Stimulated activated CD4-positive, alpha-beta T cell treated with anti-CD3 and anti-CD28 coated beads, TNF-alpha, amount 100 ng/mL, for 4 hours (primary cell): ENCODE results near the gene GPR82.
"Not testable (repeated sequence)": the region's sequence is repeated elsewhere in the genome, so short reads cannot be mapped to it uniquely, and the experiment has no call there.

Experiments
- DNase-seq, 3 experiments: peaks; one replicate each; pipeline ENCODE4 v3.0.0-alpha.2; 2020; ENCODE audit warnings: low read depth in 3 of 3

Gene GPR82

DNA sequence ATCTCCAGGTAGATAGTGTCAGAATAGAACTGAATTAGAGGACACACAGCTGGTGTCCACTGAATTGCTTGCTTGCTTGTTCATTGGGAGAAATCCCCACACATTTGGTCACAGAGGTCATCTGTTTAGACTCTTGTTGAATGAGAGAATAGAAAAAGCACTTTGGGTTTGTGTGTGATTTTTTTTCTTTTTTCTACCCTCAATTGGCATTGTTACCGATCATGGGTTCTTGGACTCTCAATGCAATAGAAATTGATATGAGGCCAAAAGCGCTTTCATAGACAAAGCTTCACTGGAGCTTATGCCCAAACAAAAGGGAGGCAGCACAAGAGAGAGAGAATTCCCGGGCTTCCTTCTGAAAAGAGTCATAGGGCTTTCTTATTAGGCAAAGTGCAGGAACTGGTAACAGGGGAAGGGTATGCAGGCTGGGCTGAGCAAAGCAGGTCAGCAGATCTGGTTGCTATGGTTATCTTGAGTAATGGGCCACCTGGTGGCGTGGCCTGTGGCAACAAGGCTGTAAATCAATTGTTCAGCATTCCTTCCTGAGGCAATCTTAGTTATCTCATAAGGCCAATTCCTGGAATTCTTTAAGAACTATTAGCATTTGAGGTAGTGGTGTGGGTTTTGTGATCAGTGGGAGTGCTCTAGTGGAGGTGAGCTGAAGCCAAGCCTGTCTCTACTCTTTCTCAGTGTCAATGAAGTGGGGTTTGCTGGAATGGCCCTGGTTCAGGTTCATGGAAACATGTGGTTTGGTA is 5.3 kb upstream of the GPR82 start:
- no peak for DNase-seq

DNA sequence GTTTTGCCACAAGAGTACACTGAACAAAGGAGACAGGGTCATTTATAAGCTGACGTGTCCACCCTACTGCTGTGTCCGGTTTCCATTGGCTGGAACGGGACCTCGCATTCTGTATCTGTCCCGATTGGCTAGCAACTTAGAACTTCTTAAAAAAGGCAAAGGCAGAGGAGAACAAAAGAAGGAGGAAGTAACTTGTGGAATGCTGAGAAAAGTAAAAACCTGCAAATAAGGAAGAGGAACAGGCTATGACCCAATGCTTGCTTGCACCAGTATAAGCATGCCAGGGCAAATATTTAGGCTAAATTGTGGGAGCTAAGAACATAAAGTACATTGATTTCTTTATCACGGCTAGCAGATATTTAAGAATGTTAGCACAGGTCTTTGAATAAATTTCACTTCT is 4.4 kb upstream of the GPR82 start:
- not testable (repeated sequence) for DNase-seq

DNA sequence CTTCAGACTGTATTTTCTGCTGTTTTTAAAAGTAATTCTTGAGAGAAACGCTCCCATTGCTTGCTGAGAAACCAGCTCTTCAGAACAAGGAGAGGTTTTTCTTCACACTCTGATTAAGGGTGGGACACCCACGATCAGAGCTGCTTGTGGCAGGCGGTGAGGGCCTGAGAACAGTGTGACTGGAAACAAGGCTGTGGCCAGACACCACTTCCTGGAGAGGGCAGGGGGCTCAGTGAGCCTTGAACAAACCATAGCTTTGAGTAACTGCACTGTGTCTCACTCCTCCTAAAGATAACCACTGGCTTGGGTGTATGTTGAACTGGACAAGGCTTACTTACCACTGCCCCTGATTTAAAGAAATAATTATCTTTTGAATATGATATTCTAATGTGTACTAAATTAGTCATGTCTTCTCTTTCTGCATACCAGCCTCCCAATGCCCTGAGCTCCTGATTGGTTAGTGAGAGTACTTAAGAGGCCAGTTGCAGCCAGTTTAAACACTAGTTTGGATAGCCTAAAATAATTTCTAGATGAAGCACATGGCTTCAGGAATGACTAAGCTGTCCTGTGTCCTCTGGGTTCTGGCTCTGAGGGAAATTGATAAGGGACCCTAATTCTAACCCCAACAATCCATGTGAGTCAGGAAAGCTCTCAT is 3.7 kb upstream of the GPR82 start:
- DNase-seq, result peak in 1 of 3 experiments; percentile 7

DNA sequence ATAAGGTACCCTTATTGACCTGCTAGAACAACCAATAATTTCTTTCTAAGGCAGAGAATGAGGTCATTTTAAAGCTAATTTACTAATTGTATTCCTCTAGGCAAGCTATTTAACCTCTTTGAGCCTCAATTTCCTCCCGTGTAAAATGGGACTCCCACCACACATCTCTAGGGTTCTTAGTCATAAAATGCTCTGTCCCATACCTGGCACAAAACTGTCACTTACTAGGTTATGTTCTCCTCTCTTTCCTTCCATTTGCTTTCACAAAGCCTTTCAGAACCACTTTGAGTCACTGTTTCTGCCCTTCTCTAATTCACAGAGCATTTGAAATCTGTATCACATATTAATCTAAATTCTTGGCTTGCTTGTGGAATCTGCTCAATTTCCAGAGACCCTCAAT is 2.4 kb upstream of the GPR82 start:
- DNase-seq, result no peak

DNA sequence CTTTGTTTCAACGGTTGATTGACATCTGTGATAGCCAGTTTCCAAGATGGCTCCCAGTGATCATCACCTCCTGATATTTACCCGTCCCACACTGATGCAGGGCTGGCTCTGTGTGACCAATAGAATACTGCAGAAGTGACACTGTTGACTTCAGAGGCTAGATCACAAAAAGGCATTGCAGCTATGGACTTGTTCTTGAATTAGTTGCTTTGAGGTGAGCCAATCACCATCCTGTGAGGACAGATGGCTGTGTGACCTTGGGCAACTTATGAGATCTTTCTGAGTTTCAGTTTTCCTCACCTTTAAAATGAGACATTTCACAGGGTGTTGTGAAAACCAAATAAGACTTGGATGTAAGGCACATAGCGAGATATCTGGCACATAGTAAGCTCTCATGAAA is 1.8 kb upstream of the GPR82 start:
- DNase-seq, result no peak

DNA sequence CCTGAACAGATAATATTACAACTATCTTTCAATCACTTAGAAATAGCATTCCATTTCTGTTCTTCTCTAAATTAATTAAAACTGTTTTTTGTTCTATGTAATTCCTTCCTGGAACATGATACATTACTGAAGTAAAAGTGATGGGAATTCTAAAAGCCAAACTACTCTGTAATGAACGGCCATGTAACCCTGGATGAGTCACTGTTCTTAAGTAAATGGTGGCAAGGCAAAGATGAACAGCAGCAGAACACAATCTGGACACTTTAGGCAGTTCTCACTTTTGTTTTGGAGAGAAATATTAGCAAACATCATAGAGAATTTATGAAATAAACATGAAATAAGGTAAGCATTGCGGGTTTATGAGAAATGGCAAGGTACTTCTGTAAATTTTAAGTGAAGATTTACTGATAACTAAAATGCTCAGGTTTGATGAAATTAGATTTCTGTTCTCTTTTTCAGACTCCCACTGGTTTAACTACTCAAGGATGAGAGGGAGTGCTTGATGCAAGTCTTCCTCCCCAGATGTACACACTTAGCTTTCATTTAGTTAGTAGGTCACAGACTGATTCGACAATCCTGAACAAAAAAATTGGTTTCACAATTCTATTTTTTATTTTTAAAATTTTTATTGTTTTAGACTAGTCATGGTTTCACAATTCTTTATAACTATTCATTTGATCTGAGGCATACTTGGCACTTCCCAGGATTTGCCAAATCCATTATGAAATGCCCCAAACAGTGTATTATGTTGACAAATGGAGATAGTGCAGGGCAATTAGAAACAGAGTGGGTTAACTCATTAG is 964 bp upstream of the GPR82 start:
- no peak for DNase-seq

DNA sequence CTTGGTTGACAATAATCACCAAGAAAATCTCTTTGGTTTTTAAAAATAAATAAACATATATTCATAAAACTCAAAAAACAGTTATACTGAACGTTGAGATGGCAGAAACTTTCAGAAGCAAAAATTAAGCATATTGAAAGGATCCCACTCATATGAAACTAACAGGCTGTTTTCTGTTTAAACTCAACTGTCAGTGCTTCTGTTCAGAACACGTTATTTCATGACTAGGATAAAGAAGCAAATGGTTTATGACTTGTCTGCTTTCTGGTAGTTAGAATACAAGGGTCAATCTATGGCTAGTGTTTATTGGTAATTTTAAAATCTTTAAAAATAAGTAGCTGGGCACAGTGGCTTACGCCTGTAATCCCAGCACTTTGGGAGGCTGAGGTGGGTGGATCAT is 4.1 kb downstream of the GPR82 start:
- DNase-seq, result no peak

DNA sequence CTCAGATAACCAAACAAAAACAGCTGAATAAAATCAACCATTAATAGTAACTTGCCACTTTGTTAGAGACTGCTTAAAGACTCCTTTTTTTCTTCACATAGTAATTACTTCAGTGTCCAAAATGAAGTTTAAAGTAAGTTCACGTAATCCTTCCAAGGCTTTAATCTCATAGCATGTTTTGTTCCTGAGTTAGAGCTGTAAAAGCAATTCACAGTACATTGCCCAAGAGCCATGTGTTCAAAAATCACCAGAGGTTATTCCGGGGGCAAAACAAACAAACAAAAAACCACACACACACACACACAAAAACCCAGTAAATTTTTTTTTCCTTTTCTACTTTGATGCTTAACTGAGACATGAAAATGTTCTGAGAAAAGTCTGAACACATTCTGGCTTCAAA is 6.1 kb downstream of the GPR82 start:
- DNase-seq, result no peak

DNA sequence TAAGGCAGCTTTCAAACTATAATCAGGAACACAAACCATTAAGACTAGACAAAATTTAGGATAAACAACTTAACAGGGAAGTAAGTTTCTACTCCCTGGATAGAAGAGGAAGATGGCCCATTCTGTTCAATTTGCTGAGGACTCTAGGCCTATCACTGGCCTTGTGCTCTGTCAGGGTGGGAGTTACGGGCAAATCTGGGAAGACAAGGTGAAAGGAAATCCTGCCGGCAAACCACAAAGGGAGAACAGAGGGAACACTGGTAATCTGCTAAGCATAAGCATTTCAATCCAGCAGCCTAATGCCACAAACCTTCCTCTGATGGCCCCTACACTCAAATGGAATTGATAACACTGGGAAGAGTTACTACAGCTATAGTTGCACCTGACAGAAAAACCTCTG is 8.3 kb downstream of the GPR82 start:
- no peak for DNase-seq

DNA sequence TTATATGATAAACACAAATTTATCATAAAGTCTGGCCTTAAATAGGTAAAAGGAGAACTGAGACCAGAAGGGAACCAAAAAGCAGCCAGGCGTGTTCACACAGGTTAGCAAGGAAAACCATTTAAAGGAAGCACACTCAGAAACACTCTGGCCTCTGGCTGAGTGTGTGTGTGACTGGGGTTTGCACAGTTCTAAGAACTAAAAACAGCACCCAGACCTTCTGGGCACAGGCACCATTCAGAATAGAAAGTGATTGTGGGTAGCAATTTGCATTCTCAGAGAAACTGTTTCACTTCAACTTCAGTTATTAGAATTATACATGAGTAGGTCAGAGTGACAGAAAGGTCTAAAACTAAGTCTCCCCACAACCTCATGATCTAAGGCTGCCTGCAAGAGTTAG is 10.0 kb downstream of the GPR82 start:
- no peak for DNase-seq

DNA sequence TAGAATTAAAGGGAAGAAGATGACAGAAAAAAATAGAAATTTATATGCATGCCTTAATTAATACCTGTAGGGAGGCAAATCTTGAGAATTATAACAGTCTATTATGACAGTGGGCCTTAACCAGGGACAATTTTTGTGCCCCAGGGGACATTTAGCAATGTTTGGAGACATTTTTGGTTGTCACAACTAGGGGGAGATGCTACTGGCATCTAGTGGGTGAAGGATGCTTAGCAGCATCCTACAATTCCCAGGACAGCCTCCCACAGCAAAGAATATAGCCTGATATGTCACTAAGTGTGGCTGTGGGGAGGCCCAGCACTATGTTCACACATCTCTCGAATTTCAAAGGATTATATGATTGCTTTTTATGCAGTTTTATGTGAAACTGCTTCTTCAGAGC is 10.5 kb downstream of the GPR82 start:
- no peak for DNase-seq

DNA sequence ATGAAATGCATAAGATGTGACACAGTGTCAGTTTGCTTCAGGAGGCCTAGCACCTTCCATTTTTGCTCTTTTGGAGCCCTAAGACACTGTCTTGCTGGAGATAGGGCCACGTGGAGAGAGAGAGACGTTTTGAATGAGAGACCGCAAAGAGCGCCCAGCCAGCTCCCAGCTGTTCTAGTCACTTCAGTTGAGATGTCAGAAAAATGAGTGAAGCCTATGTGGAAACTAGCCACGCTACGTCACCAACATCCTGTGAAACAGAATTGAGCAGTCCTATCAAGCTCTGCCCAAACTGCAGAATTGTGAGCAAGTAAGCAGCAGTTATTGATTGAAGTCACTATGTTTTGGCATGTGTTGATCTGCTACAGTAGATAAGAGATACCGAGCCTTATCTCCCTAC is 13.1 kb downstream of the GPR82 start:
- no peak for DNase-seq

DNA sequence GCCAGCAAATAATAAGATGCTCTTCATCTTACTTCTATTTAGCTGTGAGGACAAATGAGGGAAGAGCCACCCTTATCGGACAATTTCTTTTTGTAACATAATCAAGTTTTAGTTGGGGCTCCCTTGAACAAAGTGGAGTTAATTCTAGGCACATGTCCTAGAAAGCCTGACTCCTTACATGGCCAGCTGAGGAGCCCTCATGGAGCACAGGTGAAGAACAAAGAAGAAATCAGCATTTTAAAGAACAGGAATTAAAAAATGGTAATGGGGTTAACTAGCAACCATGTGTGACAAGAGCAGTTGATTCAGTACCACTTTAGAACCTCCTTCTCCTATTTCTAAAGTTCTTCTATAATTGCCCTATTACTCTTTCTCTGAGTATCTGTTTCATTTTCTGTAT is 15.9 kb downstream of the GPR82 start:
- DNase-seq, result no peak

DNA sequence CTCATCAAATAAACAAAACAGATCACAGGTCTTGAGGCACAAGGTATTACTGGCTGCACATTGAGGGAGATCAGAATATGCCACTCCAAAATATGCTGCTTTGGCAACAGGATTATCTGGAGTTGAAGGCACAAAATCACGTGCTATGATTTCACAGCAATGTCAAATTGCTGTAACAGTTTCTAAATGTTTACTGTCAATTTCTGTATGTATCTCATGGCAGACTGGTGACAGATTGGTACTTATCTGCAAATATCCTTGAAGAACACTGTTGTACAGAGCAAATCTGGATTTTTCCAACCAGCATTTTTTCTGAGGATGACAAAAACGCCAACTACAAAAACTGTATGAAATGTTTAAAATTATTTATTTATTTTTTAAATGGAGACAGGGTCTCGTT is 26.7 kb downstream of the GPR82 start:
- DNase-seq, result no peak

DNA sequence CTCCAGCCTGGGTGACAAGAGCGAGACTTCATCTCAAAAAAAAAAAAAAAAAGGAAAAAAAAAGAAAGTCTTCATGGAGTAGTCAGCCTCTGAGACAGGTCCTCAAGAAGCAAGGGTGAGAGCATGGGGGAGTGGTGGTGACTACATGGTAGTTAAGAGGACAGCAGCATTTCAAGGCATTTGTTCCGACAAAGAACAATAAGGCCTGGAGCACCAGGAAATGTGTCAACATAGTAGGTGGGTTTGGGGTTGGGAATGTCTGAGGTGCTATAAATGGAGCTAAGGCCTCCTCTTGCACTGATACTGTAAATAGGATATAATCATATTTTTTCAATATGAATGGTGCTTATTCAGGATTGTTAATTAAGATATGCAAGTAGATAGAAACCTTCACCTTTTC is 34.4 kb downstream of the GPR82 start:
- no peak for DNase-seq

DNA sequence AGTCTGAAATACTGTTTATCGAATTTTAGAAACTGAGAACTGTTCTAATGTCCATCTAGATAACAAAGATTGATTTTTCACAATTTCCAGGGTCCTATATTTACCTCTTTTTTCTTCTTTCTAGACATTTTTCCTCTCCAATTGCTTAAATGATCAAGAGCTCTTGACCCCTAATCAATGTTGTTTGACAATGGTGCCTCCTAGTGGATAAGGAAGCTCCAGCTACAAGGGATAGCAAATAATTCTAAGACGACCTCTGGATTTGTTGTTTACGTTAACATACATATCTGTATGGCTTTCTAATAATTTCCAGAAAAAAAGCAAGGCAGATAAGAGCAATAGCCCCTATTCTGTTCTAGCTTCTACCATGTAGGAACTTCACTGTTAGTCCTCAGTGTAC is 35.8 kb downstream of the GPR82 start:
- DNase-seq, result no peak

DNA sequence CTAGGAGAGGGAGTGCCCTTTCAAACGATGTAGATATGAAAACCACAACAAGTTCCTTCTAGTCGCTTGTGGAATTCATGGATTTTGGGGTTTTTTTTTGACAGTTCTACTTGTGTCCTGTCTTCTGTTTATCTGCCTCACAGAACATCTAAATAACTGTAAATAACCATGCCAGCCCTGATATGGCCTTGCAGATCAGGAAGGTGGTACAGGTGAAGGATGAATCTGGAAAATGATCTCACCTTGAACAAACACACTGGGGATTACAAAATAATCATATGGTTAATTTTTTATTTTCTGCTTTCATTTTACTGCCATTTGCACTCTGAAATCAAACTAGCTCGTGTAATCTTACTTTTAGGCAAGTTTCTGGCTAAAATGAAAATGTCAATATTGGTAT is 37.2 kb downstream of the GPR82 start:
- DNase-seq, result no peak

DNA sequence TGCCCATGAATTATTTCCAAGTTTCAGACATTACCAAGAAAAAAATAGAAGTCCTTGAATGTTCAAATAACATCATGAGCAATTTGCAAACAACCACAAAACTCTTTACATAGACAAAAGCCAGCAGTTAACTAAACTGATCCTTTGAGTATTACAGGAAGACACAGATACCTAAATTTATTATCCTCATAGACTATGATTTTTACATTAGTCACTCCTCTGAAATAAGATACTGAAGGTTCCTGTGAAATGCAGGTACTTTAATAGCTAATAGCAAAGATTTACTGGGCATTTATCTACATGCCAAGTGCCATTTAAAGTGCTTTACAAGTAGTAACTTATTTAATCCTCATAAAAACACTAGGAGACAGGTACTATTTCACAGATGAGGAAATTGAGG is 37.7 kb downstream of the GPR82 start:
- DNase-seq, result no peak

DNA sequence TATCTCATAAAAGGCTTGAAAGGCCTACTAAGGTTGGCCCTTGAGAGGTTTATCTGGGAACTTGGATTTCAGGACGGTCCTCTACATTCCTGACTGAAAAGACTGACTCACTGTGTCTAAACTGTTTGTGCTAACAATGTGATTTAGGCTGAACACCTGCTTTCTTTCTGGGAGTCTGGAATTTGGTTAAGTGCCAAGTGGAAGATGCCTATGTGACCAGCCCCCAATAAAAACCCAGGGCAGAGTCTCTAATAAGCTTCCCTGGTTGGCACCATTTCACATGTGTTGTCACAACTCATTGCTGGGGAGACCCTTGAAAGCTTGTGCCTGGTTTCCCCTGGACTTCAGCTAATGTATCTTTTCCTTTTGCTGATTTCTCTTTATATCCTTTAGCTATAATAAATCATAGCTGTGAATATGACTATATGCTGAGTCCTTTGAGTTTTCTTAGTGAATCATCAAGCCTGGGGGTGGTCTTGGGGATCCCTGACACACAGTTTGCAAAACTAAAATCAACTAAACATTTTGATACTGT is 55.1 kb downstream of the GPR82 start:
- no peak for DNase-seq
